H1 (cell line): ENCODE data around the gene OSBPL2. TPM values are rescaled to one million over a fixed set of nuclear protein-coding genes. Genes with fewer than 3 reads are reported as not detected.

Experiments used
- CTCF ChIA-PET: fragments of 300-600 bp; sonication (Branson Sonifier 250); formaldehyde crosslinking; loops from one replicate; lab custom pipeline; 2021; ENCODE audit not compliant: partially characterized antibody; lab: Charles Lee
- POLR2A ChIA-PET: fragments of 300-600 bp; sonication (Branson Sonifier 250); formaldehyde crosslinking; loops from one replicate; lab custom pipeline; 2021; ENCODE audit warnings: inconsistent platforms; ENCODE audit not compliant: partially characterized antibody; lab: Charles Lee
- DNase-seq, 2 experiments: peaks; one replicate each; pipeline versions ENCODE4 v3.0.0 to v3.0.0-alpha.2; 2010 to 2022; ENCODE audit warnings: low spot score in 2 of 2, low read depth in 1 of 2, mixed read lengths in 1 of 2
- FAIRE-seq: peaks from 2 replicates; lab custom pipeline; 2011; peaks lifted over from hg19 to GRCh38; lab: Jason Lieb, UNC
- H2AFZ ChIP-seq: 2 replicates; pipeline ENCODE4 v1.8.1; 2012; ENCODE audit warnings: low read length, inconsistent platforms
- H2AK5ac ChIP-seq: 2 replicates; pipeline ENCODE4 v1.6.1; 2013; ENCODE audit warnings: low read depth, low read length
- H2BK120ac ChIP-seq: replicated peaks from 2 replicates; pipeline ENCODE3; 2013; ENCODE audit warnings: low read depth, low read length, inconsistent platforms
- H2BK12ac ChIP-seq: 2 replicates; pipeline ENCODE4 v1.6.1; 2013; ENCODE audit warnings: low read depth, low read length
- H2BK15ac ChIP-seq: 2 replicates; pipeline ENCODE4 v1.6.1; 2013; ENCODE audit warnings: low read length
- H2BK20ac ChIP-seq: 2 replicates; pipeline ENCODE4 v1.6.1; 2013; ENCODE audit warnings: low read length
- H2BK5ac ChIP-seq: 2 replicates; pipeline ENCODE4 v1.6.1; 2013; ENCODE audit warnings: low read depth, low read length
- H3K14ac ChIP-seq: 2 replicates; pipeline ENCODE4 v1.6.1; 2013; ENCODE audit warnings: inconsistent platforms; ENCODE audit not compliant: insufficient read length
- H3K18ac ChIP-seq: 2 replicates; pipeline ENCODE4 v1.6.1; 2013; ENCODE audit warnings: low read length; ENCODE audit errors: extremely low read depth
- H3K23ac ChIP-seq: 2 replicates; pipeline ENCODE4 v1.6.1; 2013; ENCODE audit warnings: inconsistent platforms; ENCODE audit not compliant: insufficient read length
- H3K23me2 ChIP-seq: 2 replicates; pipeline ENCODE4 v1.6.1; 2013; ENCODE audit warnings: low read depth, low read length
- H3K27ac ChIP-seq: 2 replicates; pipeline ENCODE4 v1.6.1; 2011; ENCODE audit warnings: low read depth, low read length, inconsistent platforms
- H3K27me3 ChIP-seq, 4 experiments: replicated peaks in 1 of 4; 1 replicate in 1 of 4; 2 replicates in 3 of 4; pipeline versions ENCODE4 v1.6.1 to v1.8.1; 2011 to 2013; ENCODE audit warnings: low read length in 3 of 4, mild to moderate bottlenecking in 3 of 4, inconsistent platforms in 2 of 4, mixed read lengths in 2 of 4, moderate library complexity in 1 of 4; ENCODE audit not compliant: control insufficient read depth in 3 of 4, insufficient read depth in 3 of 4; ENCODE audit errors: extremely low read depth in 1 of 4
- H3K36me3 ChIP-seq, 4 experiments: 2 replicates each; pipeline versions ENCODE4 v1.6.1 to v1.8.1; 2011 to 2013; ENCODE audit warnings: mild to moderate bottlenecking in 4 of 4, low read length in 3 of 4, moderate library complexity in 2 of 4, control low read depth in 1 of 4, inconsistent platforms in 1 of 4; ENCODE audit not compliant: insufficient read depth in 4 of 4, control insufficient read depth in 2 of 4
- H3K4ac ChIP-seq: replicated peaks from 2 replicates; pipeline ENCODE3; 2013; ENCODE audit warnings: low read length, low read depth, mixed read lengths, inconsistent platforms; ENCODE audit not compliant: insufficient read length
- H3K4me1 ChIP-seq, 4 experiments: replicated peaks in 1 of 4; 1 replicate in 1 of 4; 2 replicates in 3 of 4; pipeline versions ENCODE4 v1.6.1 to v1.8.1; 2011 to 2013; ENCODE audit warnings: low read length in 3 of 4, inconsistent platforms in 2 of 4, mixed read lengths in 1 of 4; ENCODE audit not compliant: insufficient read depth in 4 of 4, control insufficient read depth in 3 of 4
- H3K4me2 ChIP-seq, 2 experiments: 2 replicates each; pipeline versions ENCODE4 v1.6.1 to v1.8.1; 2011 to 2013; ENCODE audit warnings: low read depth in 2 of 2, low read length in 2 of 2, control low read depth in 1 of 2, inconsistent platforms in 1 of 2, mild to moderate bottlenecking in 1 of 2; ENCODE audit not compliant: insufficient read depth in 1 of 2
- H3K4me3 ChIP-seq, 4 experiments: fragments of 200-600, 300-600 bp in 1 of 4; sonication (generic), shearing (Covaris generic), sonication (Bioruptor Twin) in 1 of 4; 2 replicates each; pipeline versions ENCODE4 v1.5.1 to v1.8.1; 2011 to 2016; ENCODE audit warnings: low read length in 4 of 4, low read depth in 3 of 4, control low read depth in 2 of 4, inconsistent platforms in 2 of 4, mild to moderate bottlenecking in 2 of 4, mixed read lengths in 1 of 4, moderate library complexity in 1 of 4; ENCODE audit not compliant: insufficient read depth in 2 of 4; ENCODE audit errors: extremely low read depth in 1 of 4
- H3K56ac ChIP-seq: replicated peaks from 2 replicates; pipeline ENCODE3; 2013; ENCODE audit warnings: low read depth, mild to moderate bottlenecking, mixed read lengths, low read length, inconsistent platforms; ENCODE audit not compliant: insufficient read length
- H3K79me1 ChIP-seq: 2 replicates; pipeline ENCODE4 v1.6.1; 2013; ENCODE audit warnings: low read depth, low read length, control low read depth
- H3K79me2 ChIP-seq, 2 experiments: 2 replicates each; pipeline versions ENCODE4 v1.6.1 to v1.8.1; 2012 to 2013; ENCODE audit warnings: low read length in 2 of 2, mild to moderate bottlenecking in 2 of 2, inconsistent platforms in 1 of 2; ENCODE audit not compliant: insufficient read depth in 2 of 2, control insufficient read depth in 1 of 2
- H3K9ac ChIP-seq, 4 experiments: replicated peaks in 1 of 4; 1 replicate in 1 of 4; 2 replicates in 3 of 4; pipeline versions ENCODE4 v1.6.1 to v1.8.1; 2011 to 2013; ENCODE audit warnings: low read depth in 3 of 4, low read length in 3 of 4, control low read depth in 2 of 4, mild to moderate bottlenecking in 2 of 4, moderate library complexity in 2 of 4, inconsistent platforms in 1 of 4; ENCODE audit errors: extremely low read depth in 1 of 4
- H3K9me3 ChIP-seq, 2 experiments: 2 replicates each; pipeline versions ENCODE4 v1.6.1 to v1.8.1; 2012 to 2013; ENCODE audit warnings: mild to moderate bottlenecking in 2 of 2, moderate library complexity in 2 of 2, control low read depth in 1 of 2, inconsistent platforms in 1 of 2, low read depth in 1 of 2, low read length in 1 of 2, mixed read lengths in 1 of 2; ENCODE audit not compliant: insufficient read depth in 2 of 2
- H4K20me1 ChIP-seq, 2 experiments: replicated peaks in 1 of 2; 2 replicates each; pipeline versions ENCODE3 to v1.8.1; 2011 to 2013; ENCODE audit warnings: inconsistent platforms in 2 of 2, low read length in 2 of 2, mild to moderate bottlenecking in 1 of 2; ENCODE audit not compliant: insufficient read depth in 2 of 2, control insufficient read depth in 1 of 2
- H4K5ac ChIP-seq: 2 replicates; pipeline ENCODE4 v1.6.1; 2013; ENCODE audit warnings: low read length, low read depth, mixed read lengths, inconsistent platforms; ENCODE audit not compliant: insufficient read length
- H4K8ac ChIP-seq: 2 replicates; pipeline ENCODE4 v1.8.0; 2013; ENCODE audit warnings: mild to moderate bottlenecking, moderate library complexity, low read length, inconsistent platforms; ENCODE audit not compliant: insufficient read depth; ENCODE audit errors: extremely low read depth
- H4K91ac ChIP-seq: replicated peaks from 2 replicates; pipeline ENCODE3; 2013; ENCODE audit warnings: low read length, mixed read lengths, inconsistent platforms; ENCODE audit not compliant: insufficient read length
- CTBP2 ChIP-seq: IDR thresholded peaks from 2 replicates; pipeline ENCODE4 v1.7.0; 2011; ENCODE audit warnings: borderline replicate concordance, mild to moderate bottlenecking, moderate library complexity, mixed read lengths, low read length; ENCODE audit not compliant: insufficient read depth, insufficient read length
- CTCF ChIP-seq, 3 experiments: IDR thresholded peaks; 1 replicate in 2 of 3; 2 replicates in 1 of 3; pipeline versions ENCODE4 v1.5.1 to v1.6.1; 2011; ENCODE audit warnings: low read length in 3 of 3, mild to moderate bottlenecking in 3 of 3, inconsistent platforms in 2 of 3, low read depth in 1 of 3, moderate library complexity in 1 of 3; ENCODE audit not compliant: insufficient read depth in 1 of 3; ENCODE audit errors: control extremely low read depth in 1 of 3
- EP300 ChIP-seq, 2 experiments: IDR thresholded peaks; 1 replicate in 1 of 2; 2 replicates in 1 of 2; pipeline ENCODE4 v1.6.1; 2011 to 2012; ENCODE audit warnings: low read depth in 2 of 2, low read length in 2 of 2, mild to moderate bottlenecking in 2 of 2, borderline replicate concordance in 1 of 2, inconsistent platforms in 1 of 2, moderate library complexity in 1 of 2
- GTF2F1 ChIP-seq: IDR thresholded peaks from 2 replicates; pipeline ENCODE4 v1.6.1; 2012; ENCODE audit warnings: low read depth, low read length, improper control_type of control experiment, borderline replicate concordance
- KDM5A ChIP-seq: fragments of 200-600 bp; IDR thresholded peaks from 2 replicates; pipeline ENCODE4 v1.7.1; 2012; ENCODE audit warnings: mild to moderate bottlenecking, low read length, inconsistent platforms, mixed read lengths
- POU5F1 ChIP-seq: IDR thresholded peaks from 2 replicates; pipeline ENCODE4 v1.6.1; 2011; ENCODE audit warnings: low read depth, mild to moderate bottlenecking, low read length, moderate library complexity
- ZNF274 ChIP-seq: IDR thresholded peaks from 2 replicates; pipeline ENCODE4 v1.7.0; 2012; ENCODE audit warnings: low read length, borderline replicate concordance; ENCODE audit errors: extremely low read depth
- WGBS, 2 experiments: shearing (Covaris generic) in 1 of 2; methylation state at CpG; one replicate each; pipeline versions ENCODE4 v1.1.6 to v1.1.7; 2013 to 2015; ENCODE audit warnings: low lambda C conversion rate in 2 of 2, mixed read lengths in 2 of 2, inconsistent platforms in 1 of 2, low coverage in 1 of 2, missing lambda C conversion rate in 1 of 2; ENCODE audit not compliant: insufficient replicate concordance in 2 of 2, insufficient coverage in 1 of 2, insufficient read length in 1 of 2; ENCODE audit errors: extremely low coverage in 1 of 2, missing lambda C conversion rate in 1 of 2; 5-methylcytosine and 5-hydroxymethylcytosine counted together
- polyA plus RNA-seq, 7 experiments: library from polyadenylated mRNA; depleted of rRNA in 3 of 7; stranded (reverse) in 5 of 7; unstranded in 2 of 7; fragments of >200 nt in 5 of 7; fragments of 200-250 nt in 2 of 7; gene quantifications; 1 replicate in 5 of 7; 2 replicates in 1 of 7; 4 replicates in 1 of 7; pipeline versions ENCODE4 v1.2.1 to v1.2.3, GENCODE V29; 2011 to 2013; ENCODE audit warnings: missing spikeins in 2 of 7, mixed read lengths in 2 of 7
- total RNA-seq: library from RNA; stranded (reverse); fragmentation: NEBNext Ultra II Directional; extraction: Animal tissue kit (Norgen Biotek cat#: 25700); gene quantifications from 2 replicates; pipeline ENCODE4 v1.2.1, GENCODE V29; 2021
- TF ChIP-seq, protein P1 (sequence below): IDR thresholded peaks from 2 replicates; pipeline ENCODE4 v1.6.1; 2012; ENCODE audit warnings: inconsistent platforms
- TF ChIP-seq, protein P2 (sequence below): IDR thresholded peaks from 2 replicates; pipeline ENCODE4 v1.6.1; 2011; ENCODE audit warnings: low read depth, mild to moderate bottlenecking, low read length; ENCODE audit not compliant: insufficient read depth

Gene OSBPL2
- total and polyA plus RNA-seq, 2 of the 8 experiments (the other 6 are each of a cell fraction or from before 2014, with no cell fraction given) = 11.7 to 42.4 TPM

DNA sequence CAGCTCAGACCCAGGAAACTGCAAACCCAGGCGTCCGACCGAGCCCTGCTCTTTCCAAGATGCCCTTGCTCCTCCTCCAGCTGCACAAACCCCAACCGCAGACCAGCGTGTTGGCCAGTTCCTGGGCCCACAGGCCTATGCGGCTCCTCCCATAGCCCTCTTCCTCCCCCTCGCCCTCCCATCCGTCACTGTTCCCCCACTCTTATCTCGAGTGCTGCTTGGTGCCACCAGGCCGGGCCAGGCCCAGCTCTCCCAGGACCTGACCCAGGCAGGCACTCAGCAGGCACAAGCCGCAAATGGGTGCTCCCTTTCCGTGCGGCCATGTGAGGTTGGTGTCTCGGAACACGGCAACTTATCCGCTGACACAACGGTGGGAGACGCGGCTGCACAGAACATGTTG lies 93.0 kb downstream of the OSBPL2 start:
- no peak overlapping the region for H2BK12ac ChIP-seq
- WGBS, 2 experiments = 94% methylated on average over 16 of the region's 19 CpGs; no CpG with 5 or more reads in 1 of the 2 experiments
- peaks cover 31 to 86% (median 66%) of the 10 kb centered on the region in 4 experiments for H3K36me3 ChIP-seq
- FAIRE-seq (no peak), DNase-seq (no peak)
- H3K27me3 ChIP-seq = no peaks in the 10 kb centered on the region
- H3K4me1 ChIP-seq = no peaks in the 10 kb centered on the region
- no peak overlapping the region for H3K4me2 ChIP-seq
- no peaks in the 10 kb centered on the region for H3K79me2 ChIP-seq
- no peak overlapping the region for H2BK5ac ChIP-seq
- no peak overlapping the region for H2AFZ ChIP-seq
- H3K23me2 ChIP-seq = no peaks in the 10 kb centered on the region
- H3K56ac ChIP-seq = no peak overlapping the region
- no peak overlapping the region for H3K4ac ChIP-seq
- no peak overlapping the region for H3K4me3 ChIP-seq
- H4K91ac ChIP-seq = no peak overlapping the region
- H4K5ac ChIP-seq = no peak overlapping the region
- H4K20me1 ChIP-seq = peaks cover 0 to 21% of the 10 kb centered on the region in 2 experiments
- no peaks in the 10 kb centered on the region for H3K79me1 ChIP-seq
- no peak overlapping the region for H3K27ac ChIP-seq
- H3K9me3 ChIP-seq = no peaks in the 10 kb centered on the region; a peak in 1 of 4 replicates
- POLR2A ChIA-PET = interaction anchor here (0.9 to 13.3 kb wide), 4 partner anchors 16 to 36 kb away, joined by 3 to 151 read pairs (median 60); partner anchors contain the start of gene ADRM1
- H3K14ac ChIP-seq = no peak overlapping the region
- no peak overlapping the region for H3K18ac ChIP-seq
- no peak overlapping the region for H2BK15ac ChIP-seq
- no peak overlapping the region for H2AK5ac ChIP-seq
- no peak overlapping the region for H3K9ac ChIP-seq
- CTCF ChIA-PET = interaction anchor here (4.0 kb wide), 1 partner anchor 51 kb away, joined by 22 read pairs; no protein-coding TSS in a partner anchor
- no peak overlapping the region for H4K8ac ChIP-seq
- H2BK20ac ChIP-seq = no peak overlapping the region
- no peak overlapping the region for H3K23ac ChIP-seq
- H2BK120ac ChIP-seq = no peak overlapping the region
- no peak for TF ChIP-seq POU5F1
- no peak for TF ChIP-seq ZNF274
- TF ChIP-seq KDM5A = no peak
- TF ChIP-seq EP300 (IDR thresholded peaks at IDR 0.05; ENCODE audit: borderline replicate concordance in 1 of 2, low read depth in 2 of 2, low read length in 2 of 2) = no peak
- no peak for TF ChIP-seq CTCF (IDR thresholded peaks at IDR 0.05; ENCODE audit: control extremely low read depth in 1 of 3, insufficient read depth in 1 of 3, low read depth in 1 of 3, low read length in 3 of 3)
- TF ChIP-seq, protein P1, sequence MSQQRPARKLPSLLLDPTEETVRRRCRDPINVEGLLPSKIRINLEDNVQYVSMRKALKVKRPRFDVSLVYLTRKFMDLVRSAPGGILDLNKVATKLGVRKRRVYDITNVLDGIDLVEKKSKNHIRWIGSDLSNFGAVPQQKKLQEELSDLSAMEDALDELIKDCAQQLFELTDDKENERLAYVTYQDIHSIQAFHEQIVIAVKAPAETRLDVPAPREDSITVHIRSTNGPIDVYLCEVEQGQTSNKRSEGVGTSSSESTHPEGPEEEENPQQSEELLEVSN = no peak
- no peak for TF ChIP-seq GTF2F1
- TF ChIP-seq CTBP2 = no peak
- TF ChIP-seq, protein P2, sequence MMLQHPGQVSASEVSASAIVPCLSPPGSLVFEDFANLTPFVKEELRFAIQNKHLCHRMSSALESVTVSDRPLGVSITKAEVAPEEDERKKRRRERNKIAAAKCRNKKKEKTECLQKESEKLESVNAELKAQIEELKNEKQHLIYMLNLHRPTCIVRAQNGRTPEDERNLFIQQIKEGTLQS = no peak
